Subcutaneous abdominal adipose tissue (tissue), 5 donors: ENCODE results near the gene ACVR1C.

Experiments used
- H3K27ac ChIP-seq: one replicate; pipeline ENCODE4 v1.7.0; 2013; ENCODE audit warnings: low read depth, mild to moderate bottlenecking, inconsistent platforms, low read length, moderate library complexity
- H3K27me3 ChIP-seq, 5 donors: one replicate each; pipeline ENCODE4 v1.7.0; 2013; ENCODE audit warnings: low read length in 5 of 5, inconsistent platforms in 1 of 5; ENCODE audit not compliant: control insufficient read depth in 5 of 5, insufficient read depth in 4 of 5
- H3K36me3 ChIP-seq, 5 donors: one replicate each; pipeline ENCODE4 v1.7.0; 2013; ENCODE audit warnings: low read length in 5 of 5; ENCODE audit not compliant: control insufficient read depth in 5 of 5, insufficient read depth in 5 of 5
- H3K4me1 ChIP-seq, 5 donors: one replicate each; pipeline ENCODE4 v1.7.0; 2013; ENCODE audit warnings: low read length in 5 of 5, mild to moderate bottlenecking in 3 of 5, moderate library complexity in 1 of 5; ENCODE audit not compliant: control insufficient read depth in 5 of 5, insufficient read depth in 5 of 5
- H3K4me3 ChIP-seq, 5 donors: one replicate each; pipeline ENCODE4 v1.7.0; 2013; ENCODE audit warnings: low read length in 5 of 5, low read depth in 1 of 5
- H3K9ac ChIP-seq, 5 donors: one replicate each; pipeline ENCODE4 v1.7.0; 2013; ENCODE audit warnings: low read length in 5 of 5, mild to moderate bottlenecking in 4 of 5, moderate library complexity in 3 of 5
- H3K9me3 ChIP-seq, 5 donors: one replicate each; pipeline ENCODE4 v1.7.0; 2013; ENCODE audit warnings: low read length in 5 of 5; ENCODE audit not compliant: control insufficient read depth in 5 of 5
- donor health status: healthy.
- donor health status: healthy.
- donor health status: healthy.
- donor health status: healthy.
- donor health status: healthy.

ACVR1C gene

DNA sequence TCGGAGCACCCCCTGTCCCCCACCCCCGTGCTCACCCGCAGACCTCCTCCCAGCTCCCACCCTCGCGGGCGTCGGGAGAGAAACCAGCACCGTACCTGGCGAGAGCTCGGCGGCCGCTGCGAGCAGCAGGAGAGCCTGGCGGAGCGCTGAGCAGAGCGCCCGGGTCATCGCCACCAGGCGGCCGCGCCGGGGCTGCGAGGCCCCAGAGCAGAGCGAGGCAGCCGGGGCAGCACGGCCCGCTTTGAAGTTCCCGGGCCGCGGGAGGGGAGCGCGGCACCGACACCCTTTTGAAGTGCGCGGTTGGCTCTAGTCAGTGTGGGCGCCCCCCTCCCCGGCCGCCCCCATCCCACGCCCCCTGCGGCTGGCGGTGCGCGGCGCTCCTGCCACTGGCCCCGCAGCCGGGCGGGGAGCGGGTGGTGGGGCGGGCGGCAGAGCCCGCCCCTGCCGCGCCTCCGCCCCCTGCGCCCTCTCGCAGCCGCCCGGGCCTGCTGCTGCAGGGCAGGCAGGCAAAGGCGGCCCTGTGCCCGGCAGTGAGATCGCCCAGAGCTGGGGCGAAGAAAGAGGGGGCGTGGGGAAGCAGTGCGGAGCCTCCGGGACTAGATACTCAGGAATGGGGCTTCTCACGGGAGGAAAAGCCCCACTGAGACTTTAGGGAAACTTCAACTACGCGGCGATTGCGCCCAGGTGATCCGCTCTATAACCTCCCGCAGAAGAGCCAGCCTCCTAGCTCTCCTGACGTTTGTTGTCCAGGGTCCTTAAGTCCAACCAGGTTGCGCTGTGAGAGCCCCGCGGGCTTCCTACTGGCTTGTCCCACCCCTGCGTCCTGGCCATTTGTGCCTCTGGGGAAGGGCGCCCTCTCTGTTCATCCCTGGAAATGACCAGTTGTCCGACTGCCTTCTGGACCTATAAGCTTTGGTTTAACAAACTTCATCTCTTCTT lies at the start of gene ACVR1C:
Gene ACVR1C (minus strand): TSS at position 388 of the 939 bp plus-strand sequence. CDS start 220 bp downstream, at position 168.
- peak within 1 kb of the TSS in 4 of 5 donors; percentile 56 to 80 (median 72) for H3K9ac ChIP-seq
- peaks cover 0 to 35% (median 15%) of the 10 kb centered on the region in 5 donors for H3K4me1 ChIP-seq
- H3K36me3 ChIP-seq, result no peaks in the 10 kb centered on the region

DNA sequence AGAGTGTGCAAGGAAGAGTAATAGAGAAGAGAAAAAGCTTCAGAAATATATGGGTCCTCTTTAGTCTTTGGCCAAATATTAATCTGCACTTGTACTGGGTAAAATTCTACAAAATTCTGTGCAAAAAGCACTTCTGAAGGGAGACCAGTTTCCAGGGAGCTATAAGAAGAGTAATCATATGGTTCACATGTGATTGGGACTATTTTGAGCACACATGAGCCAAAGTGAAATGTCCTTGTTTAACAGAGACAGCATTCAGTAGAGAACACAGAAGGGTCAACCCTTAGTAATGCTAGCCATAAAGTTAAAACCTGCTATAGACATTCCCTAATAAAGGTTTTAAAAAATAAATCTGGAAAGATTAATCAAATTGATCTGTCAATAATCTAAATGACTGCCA lies 49.3 kb upstream of the ACVR1C start:
- no peaks in the 10 kb centered on the region for H3K36me3 ChIP-seq
- peaks cover 0 to 21% (median 0%) of the 10 kb centered on the region in 5 donors for H3K4me1 ChIP-seq
- no peaks in the 10 kb centered on the region for H3K27me3 ChIP-seq
- peaks cover 0 to 4% (median 0%) of the 10 kb centered on the region in 5 donors for H3K9me3 ChIP-seq
- no peak overlapping the region for H3K27ac ChIP-seq
- H3K9ac ChIP-seq, result no peak overlapping the region
- H3K4me3 ChIP-seq, result no peak overlapping the region

More for the DNA sequence above, at the start of gene ACVR1C:
- Histone ChIP-seq H3K27me3 (peaks cover 0 to 3% (median 0%) of the 10 kb centered on the region in 5 donors), H3K27ac (peak within 1 kb of the TSS; percentile 67), H3K4me3 (peak within 1 kb of the TSS; percentile 64 to 85 (median 77)), H3K9me3 (no peaks in the 10 kb centered on the region)

DNA sequence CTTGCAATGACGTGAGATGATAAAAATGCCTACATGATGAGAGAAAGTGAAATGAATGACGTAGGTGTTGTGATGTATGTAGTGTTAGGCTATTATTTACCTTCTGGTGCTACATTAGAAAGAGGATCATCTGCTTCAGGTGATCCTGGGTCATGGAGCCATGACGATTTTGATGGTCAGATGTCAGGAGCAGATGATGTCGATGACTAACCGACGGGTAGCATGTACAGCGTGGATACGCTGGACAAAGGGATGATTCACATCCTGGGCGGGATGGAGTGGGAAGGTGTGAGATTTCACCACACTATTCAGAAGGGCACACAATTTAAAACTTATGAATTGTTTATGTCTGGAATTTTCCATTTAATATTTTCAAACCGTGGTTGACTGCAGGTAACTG lies 43.5 kb upstream of the ACVR1C start:
- no peak overlapping the region for H3K27ac ChIP-seq
- H3K27me3 ChIP-seq, result no peaks in the 10 kb centered on the region
- no peaks in the 10 kb centered on the region for H3K9me3 ChIP-seq
- H3K4me1 ChIP-seq, result peaks cover 0 to 23% (median 0%) of the 10 kb centered on the region in 5 donors
- H3K4me3 ChIP-seq, result no peak overlapping the region
- H3K9ac ChIP-seq, result no peak overlapping the region
- H3K36me3 ChIP-seq, result no peaks in the 10 kb centered on the region

DNA sequence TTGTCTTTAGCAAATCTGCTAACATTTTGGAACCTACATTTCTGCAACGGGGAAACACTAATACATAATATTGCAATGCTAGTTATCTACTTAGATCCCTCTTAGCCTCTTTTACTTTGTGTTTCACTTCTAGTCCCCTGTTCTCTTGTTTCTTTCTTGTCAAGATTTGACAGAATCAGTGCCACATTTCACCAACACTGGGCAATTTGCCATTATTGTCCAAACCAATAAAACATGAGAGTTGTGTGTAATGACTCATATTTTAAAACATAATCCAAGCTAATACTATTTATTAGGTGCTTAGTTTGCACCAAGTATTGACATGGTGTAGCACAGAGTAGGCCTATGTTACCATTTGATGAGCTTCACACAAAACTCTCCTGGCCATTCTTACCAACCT lies 33.7 kb upstream of the ACVR1C start:
- H3K9me3 ChIP-seq, result no peaks in the 10 kb centered on the region
- no peaks in the 10 kb centered on the region for H3K36me3 ChIP-seq
- H3K4me1 ChIP-seq, result peaks cover 0 to 16% (median 3%) of the 10 kb centered on the region in 5 donors
- no peak overlapping the region for H3K27ac ChIP-seq
- no peak overlapping the region for H3K9ac ChIP-seq
- H3K4me3 ChIP-seq, result no peak overlapping the region
- H3K27me3 ChIP-seq, result no peaks in the 10 kb centered on the region

DNA sequence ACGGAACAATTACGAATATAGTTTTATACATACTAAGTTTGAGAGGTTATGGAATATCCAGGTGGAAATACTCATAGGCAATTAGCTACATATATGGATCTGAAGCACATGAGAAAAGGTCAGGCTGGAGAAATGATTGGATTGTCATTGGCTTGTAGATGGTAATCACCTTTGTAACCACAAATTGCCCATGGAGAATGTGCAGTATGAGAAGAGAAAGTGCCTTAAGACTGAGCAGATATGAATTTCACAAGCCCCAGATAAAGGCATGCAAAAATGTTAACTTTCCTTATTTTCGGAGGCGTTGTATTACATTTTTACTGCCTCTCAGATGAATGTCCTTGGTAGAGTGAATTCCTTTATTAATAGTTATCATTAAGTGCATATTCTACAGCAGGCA lies 33.1 kb upstream of the ACVR1C start:
- Histone ChIP-seq H3K9ac (no peak overlapping the region), H3K9me3 (no peaks in the 10 kb centered on the region), H3K4me1 (peaks cover 0 to 17% (median 3%) of the 10 kb centered on the region in 5 donors), H3K27ac (no peak overlapping the region), H3K27me3 (no peaks in the 10 kb centered on the region), H3K4me3 (no peak overlapping the region), H3K36me3 (no peaks in the 10 kb centered on the region)

DNA sequence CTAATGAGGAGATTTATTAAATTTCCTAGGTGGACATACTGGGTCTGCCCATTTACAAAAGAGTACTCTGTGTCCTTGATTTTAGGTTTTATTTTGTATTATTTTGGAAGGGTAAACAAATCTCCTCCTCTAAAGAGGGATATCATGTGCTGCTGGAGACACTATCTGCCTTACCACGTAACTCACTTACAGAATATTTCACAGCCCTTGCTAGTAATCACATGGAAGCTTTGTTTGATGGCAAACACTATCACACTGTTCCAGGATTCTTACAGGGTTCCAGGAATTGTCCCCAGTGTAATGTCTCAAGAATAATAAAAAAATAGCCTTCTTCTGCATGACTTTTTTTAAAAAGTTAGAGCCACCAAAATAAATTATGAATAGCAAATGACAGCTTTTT lies 29.2 kb upstream of the ACVR1C start:
- Histone ChIP-seq H3K36me3 (no peaks in the 10 kb centered on the region), H3K4me3 (no peak overlapping the region), H3K27me3 (no peaks in the 10 kb centered on the region), H3K4me1 (peaks cover 0 to 14% (median 0%) of the 10 kb centered on the region in 5 donors), H3K9ac (no peak overlapping the region), H3K9me3 (no peaks in the 10 kb centered on the region), H3K27ac (no peak overlapping the region)

DNA sequence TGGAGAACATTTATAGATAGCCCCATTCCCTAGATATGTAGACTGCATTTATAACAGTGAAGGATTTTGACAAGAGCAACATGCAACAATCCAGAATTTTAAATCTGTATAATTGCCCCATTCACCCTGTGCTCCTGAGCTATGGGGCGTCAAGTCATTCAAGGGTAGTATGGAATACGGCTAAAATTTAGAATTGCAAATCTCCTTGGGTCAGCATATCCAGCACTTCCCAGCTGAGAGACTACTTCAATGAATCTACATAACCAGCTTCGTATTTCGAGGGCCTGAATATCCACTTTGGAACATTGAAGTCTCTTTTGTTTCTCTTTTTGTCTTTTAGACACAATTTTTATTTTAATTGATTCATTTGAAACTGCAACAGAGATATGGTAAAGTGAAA lies 28.4 kb upstream of the ACVR1C start:
- H3K9ac ChIP-seq, result no peak overlapping the region
- H3K9me3 ChIP-seq, result no peaks in the 10 kb centered on the region
- H3K4me3 ChIP-seq, result no peak overlapping the region
- no peaks in the 10 kb centered on the region for H3K27me3 ChIP-seq
- peaks cover 0 to 14% (median 0%) of the 10 kb centered on the region in 5 donors for H3K4me1 ChIP-seq
- H3K36me3 ChIP-seq, result no peaks in the 10 kb centered on the region
- H3K27ac ChIP-seq, result no peak overlapping the region

DNA sequence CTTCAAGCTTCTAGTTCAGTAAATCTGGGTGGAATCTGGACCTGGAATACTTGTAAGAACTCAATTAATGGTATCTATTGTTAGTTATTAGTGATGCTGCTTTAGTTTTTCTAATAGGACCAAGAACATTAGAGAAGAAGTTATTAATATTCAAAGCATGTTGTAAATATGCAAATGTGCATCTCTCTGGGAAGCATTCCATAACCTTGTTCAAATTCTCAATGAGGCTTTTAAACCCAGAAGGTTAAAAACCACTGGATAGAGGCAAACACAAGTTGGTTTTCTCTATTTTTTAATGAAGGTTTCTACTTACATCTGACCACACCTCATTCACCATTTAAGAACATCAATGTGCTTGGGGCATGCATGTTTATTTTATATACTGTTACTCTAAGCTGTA lies 16.1 kb upstream of the ACVR1C start:
- H3K9me3 ChIP-seq, result peaks cover 0 to 4% (median 0%) of the 10 kb centered on the region in 5 donors
- H3K4me1 ChIP-seq, result peaks cover 0 to 5% (median 0%) of the 10 kb centered on the region in 5 donors
- no peak overlapping the region for H3K27ac ChIP-seq
- H3K9ac ChIP-seq, result no peak overlapping the region
- H3K27me3 ChIP-seq, result no peaks in the 10 kb centered on the region
- no peaks in the 10 kb centered on the region for H3K36me3 ChIP-seq
- H3K4me3 ChIP-seq, result no peak overlapping the region

DNA sequence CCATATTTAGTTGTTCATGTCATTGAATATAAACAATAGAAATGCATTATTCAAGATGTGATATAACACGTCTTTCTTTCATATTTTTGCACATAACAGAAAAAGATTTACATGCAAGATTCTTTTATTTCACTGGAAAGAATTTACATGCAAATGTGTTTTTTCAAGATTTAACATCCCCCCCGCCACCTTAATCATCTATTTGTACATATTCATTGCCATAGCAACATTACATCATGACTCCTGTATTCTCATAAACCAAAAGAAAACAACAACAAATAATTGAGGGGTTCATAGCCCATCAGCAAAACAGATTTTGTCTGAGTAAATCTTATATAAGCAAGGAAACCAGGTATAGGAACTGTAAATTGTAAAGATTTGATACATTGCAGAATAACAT lies 3.2 kb upstream of the ACVR1C start:
- Histone ChIP-seq H3K9me3 (no peaks in the 10 kb centered on the region), H3K4me3 (no peak overlapping the region), H3K4me1 (peaks cover 0 to 18% (median 15%) of the 10 kb centered on the region in 5 donors), H3K27ac (no peak overlapping the region), H3K27me3 (peaks cover 0 to 3% (median 0%) of the 10 kb centered on the region in 5 donors), H3K36me3 (no peaks in the 10 kb centered on the region), H3K9ac (no peak overlapping the region)
